K562 (cell line): ENCODE data around the gene REM2. TPM values are rescaled to one million over a fixed set of nuclear protein-coding genes. Genes with fewer than 3 reads are reported as not detected.
A peak's percentile ranks its signal among the peaks of the same experiment; 100 is the strongest.

ENCODE experiments used
- ATF1 ChIP-seq, 2 experiments: fragments of 450-650 bp in 1 of 2; IDR thresholded peaks; 2 replicates each; pipeline ENCODE4 v1.6.1; 2016; ENCODE audit warnings: missing compliant biosample characterization in 1 of 2, missing genetic modification characterization in 1 of 2
- BACH1 ChIP-seq: fragments of 200-800 bp; sonication (Bioruptor generic); IDR thresholded peaks from 2 replicates; pipeline ENCODE4 v1.6.1; 2016; ENCODE audit warnings: missing genetic modification characterization, missing compliant biosample characterization
- BRCA1 ChIP-seq, 2 experiments: fragments of 450-650 bp in 1 of 2; sonication (generic) in 1 of 2; formaldehyde crosslinking in 1 of 2; IDR thresholded peaks; 2 replicates each; pipeline versions ENCODE4 v1.5.0 to v1.6.1; 2017 to 2020; ENCODE audit warnings: mild to moderate bottlenecking in 1 of 2, missing genetic modification reagents in 1 of 2
- CHD1 ChIP-seq: fragments of 200-600 bp; sonication (generic); IDR thresholded peaks from one replicate; pipeline ENCODE4 v1.6.1; 2012; ENCODE audit warnings: mild to moderate bottlenecking, moderate library complexity, low read length, inconsistent platforms
- FOXA3 ChIP-seq, 2 experiments: fragments of 450-650 bp in 1 of 2; sonication (generic) in 1 of 2; formaldehyde crosslinking; IDR thresholded peaks in 1 of 2; conservative IDR thresholded peaks in 1 of 2; 2 replicates each; pipeline versions ENCODE4 v1.4.0 to v1.8.0; 2020 to 2022; ENCODE audit warnings: mild to moderate bottlenecking in 2 of 2, missing genetic modification reagents in 1 of 2
- HNRNPLL ChIP-seq: fragments of 200-400 bp; formaldehyde crosslinking; IDR thresholded peaks from 2 replicates; pipeline ENCODE4 v1.6.1; 2017; ENCODE audit warnings: low read length, low read depth, mild to moderate bottlenecking; ENCODE audit not compliant: poor library complexity, severe bottlenecking
- KDM4B ChIP-seq, 2 experiments: fragments of 450-650 bp in 1 of 2; sonication (generic) in 1 of 2; IDR thresholded peaks; 2 replicates each; pipeline ENCODE4 v1.6.1; 2016 to 2017; ENCODE audit warnings: borderline replicate concordance in 2 of 2, antibody characterized with exemption in 1 of 2, low read depth in 1 of 2, mild to moderate bottlenecking in 1 of 2
- MTA3 ChIP-seq: fragments of 450-650 bp; formaldehyde crosslinking; IDR thresholded peaks from 2 replicates; pipeline ENCODE4 v1.6.1; 2017; ENCODE audit warnings: mild to moderate bottlenecking, borderline replicate concordance
- NCOA6 ChIP-seq: fragments of 450-650 bp; IDR thresholded peaks from 2 replicates; pipeline ENCODE4 v1.6.1; 2017; ENCODE audit warnings: mild to moderate bottlenecking
- NR2C1 ChIP-seq, 2 experiments: fragments of 450-650 bp; IDR thresholded peaks; 2 replicates each; pipeline ENCODE4 v1.6.1; 2017; ENCODE audit warnings: mild to moderate bottlenecking in 2 of 2, antibody characterized with exemption in 1 of 2, inconsistent platforms in 1 of 2, missing compliant biosample characterization in 1 of 2, missing genetic modification characterization in 1 of 2
- POLR2AphosphoS5 ChIP-seq: IDR thresholded peaks from 2 replicates; pipeline ENCODE4 v1.6.1; 2011; ENCODE audit warnings: mild to moderate bottlenecking, low read depth, low read length, moderate library complexity; ENCODE audit not compliant: control insufficient read depth, insufficient read depth
- PPARD ChIP-seq: fragments of 250-450 bp; sonication (Bioruptor Pico); IDR thresholded peaks from 2 replicates; pipeline ENCODE4 v1.8.0; 2022; ENCODE audit warnings: inconsistent platforms, mild to moderate bottlenecking, moderate library complexity
- SP1 ChIP-seq: sonication (generic); formaldehyde crosslinking; IDR thresholded peaks from 2 replicates; pipeline ENCODE4 v1.8.1; 2022; ENCODE audit warnings: mild to moderate bottlenecking, missing genetic modification reagents
- TBL1XR1 ChIP-seq, 2 experiments: IDR thresholded peaks; 2 replicates each; pipeline ENCODE4 v1.6.1; 2012; ENCODE audit warnings: improper control_type of control experiment in 2 of 2, low read length in 2 of 2, mild to moderate bottlenecking in 1 of 2
- TCF3 ChIP-seq: sonication (generic); formaldehyde crosslinking; IDR thresholded peaks from 2 replicates; pipeline ENCODE4 v1.4.0; 2020; ENCODE audit warnings: mild to moderate bottlenecking, missing genetic modification reagents
- XRCC5 ChIP-seq: fragments of 200-400 bp; formaldehyde crosslinking; IDR thresholded peaks from 2 replicates; pipeline ENCODE4 v1.6.1; 2017; ENCODE audit warnings: low read depth, mild to moderate bottlenecking, low read length
- ZNF444 ChIP-seq: fragments of 250-450 bp; sonication (Bioruptor Pico); IDR thresholded peaks from 2 replicates; pipeline ENCODE4 v1.4.0; 2020; ENCODE audit warnings: mild to moderate bottlenecking, moderate library complexity
- polyA plus RNA-seq, 8 experiments: library from polyadenylated mRNA; depleted of rRNA in 4 of 8; stranded (reverse) in 5 of 8; unstranded in 3 of 8; fragments of >200 nt; fragmentation: Nextera tagmentation in 2 of 8; fragmentation: Illumina TruSeq in 1 of 8; extraction: Ambion mirVana in 2 of 8; extraction: Trizol in 1 of 8; gene quantifications; 2 replicates each; pipeline versions ENCODE4 v1.2.1 to v1.2.3, GENCODE V29; 2011 to 2014; ENCODE audit warnings: inconsistent platforms in 1 of 8, missing spikeins in 1 of 8
- total RNA-seq, 7 experiments: library from RNA; depleted of rRNA in 6 of 7; stranded (reverse); fragments of >200 nt in 6 of 7; fragmentation: Illumina TruSeq in 2 of 7; extraction: Trizol in 2 of 7; gene quantifications; 2 replicates each; pipeline versions ENCODE4 v1.2.1 to v1.2.3, GENCODE V29; 2011 to 2021; ENCODE audit warnings: low replicate concordance in 1 of 7
- TF ChIP-seq, protein P1 (sequence below): sonication (generic); formaldehyde crosslinking; IDR thresholded peaks from 2 replicates; pipeline ENCODE4 v1.9.0; 2022; ENCODE audit warnings: mild to moderate bottlenecking, missing genetic modification reagents
- TF ChIP-seq, protein P2 (sequence below): fragments of 450-650 bp; IDR thresholded peaks from 2 replicates; pipeline ENCODE4 v1.6.1; 2017; ENCODE audit warnings: antibody characterized with exemption
- TF ChIP-seq, protein P3 (sequence below): sonication (generic); formaldehyde crosslinking; IDR thresholded peaks from 2 replicates; pipeline ENCODE4 v1.8.1; 2023; ENCODE audit warnings: mild to moderate bottlenecking, missing genetic modification reagents, moderate library complexity

Gene REM2
- total and polyA plus RNA-seq, 9 of the 15 experiments (the other 6 are each of a cell fraction or from before 2014, with no cell fraction given) = 0.18 to 1.0 (median 0.38) TPM

DNA sequence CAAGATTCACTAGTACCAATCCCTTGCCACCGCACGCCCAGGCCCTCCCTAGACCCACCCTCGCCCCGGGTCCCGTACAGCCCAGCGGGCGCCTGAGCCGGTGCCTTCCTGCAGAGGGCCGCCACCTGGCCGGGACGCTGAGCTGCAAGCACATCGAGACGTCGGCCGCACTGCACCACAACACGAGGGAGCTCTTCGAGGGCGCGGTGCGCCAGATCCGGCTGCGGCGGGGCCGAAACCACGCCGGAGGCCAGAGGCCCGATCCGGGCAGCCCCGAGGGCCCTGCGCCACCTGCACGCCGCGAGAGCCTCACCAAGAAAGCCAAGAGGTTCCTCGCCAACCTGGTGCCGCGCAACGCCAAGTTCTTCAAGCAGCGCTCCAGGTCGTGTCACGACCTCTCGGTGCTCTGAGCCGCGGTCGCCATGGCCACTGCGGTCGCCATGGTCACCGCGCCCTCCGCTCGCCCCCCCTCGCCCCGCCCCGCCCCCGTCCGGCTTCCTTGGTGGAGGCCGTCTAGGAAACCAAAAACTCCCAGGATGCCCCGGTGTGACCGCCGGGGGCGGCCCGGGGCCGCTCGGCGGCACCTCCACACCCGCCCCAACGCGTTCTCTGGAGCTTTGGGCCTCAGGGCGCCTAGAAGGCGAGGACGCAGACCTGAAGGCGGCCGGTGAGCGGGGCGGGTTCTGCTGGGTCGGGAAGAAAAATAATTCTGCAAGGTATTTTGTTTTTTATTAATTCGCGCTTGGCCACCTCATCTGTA is 3.7 kb downstream of the REM2 start (continued):
- TF ChIP-seq MTA3 (peak; percentile 65; the same call in 1 of the 2 replicates), FOXA3 (CRISPR knock-in tag; conservative IDR thresholded peaks at IDR 0.05 in 1 of 2, IDR thresholded peaks at IDR 0.05 in 1 of 2) (peak in 1 of 2 experiments; percentile 27; a peak in 1 of 4 replicates), XRCC5 (peak; percentile 27; the same call in 1 of the 2 replicates), CHD1 (peak; percentile 75), PPARD (CRISPR knock-in tag) (no peak), KDM4B (IDR thresholded peaks at IDR 0.05; ENCODE audit: borderline replicate concordance in 2 of 2, low read depth in 1 of 2) (peak in 1 of 2 experiments; percentile 19; a peak in 1 of 4 replicates), POLR2AphosphoS5 (peak; percentile 62; the same call in 1 of the 2 replicates), HNRNPLL (peak; percentile 67), ZNF444 (no peak), ATF1 (CRISPR knock-in tag; IDR thresholded peaks at IDR 0.05) (no peak), ATF1 (tag; IDR thresholded peaks at IDR 0.05) (peak; percentile 22; the same call in 1 of the 2 replicates), SP1 (CRISPR knock-in tag) (0 out of 2 replicates have a peak, but pooled peaks have one; percentile 31), TCF3 (CRISPR knock-in tag) (0 out of 2 replicates have a peak, but pooled peaks have one; percentile 18), NCOA6 (peak; percentile 81), NR2C1 (IDR thresholded peaks at IDR 0.05) (no peak), NR2C1 (tag; IDR thresholded peaks at IDR 0.05) (peak; percentile 38; the same call in 1 of the 2 replicates), BACH1 (tag) (no peak), BRCA1 (IDR thresholded peaks at IDR 0.05) (no peak), BRCA1 (CRISPR knock-in tag; IDR thresholded peaks at IDR 0.05) (peak; percentile 98), TBL1XR1 (IDR thresholded peaks at IDR 0.05; ENCODE audit: low read length in 2 of 2) (no peak)
- TF ChIP-seq, protein P1, sequence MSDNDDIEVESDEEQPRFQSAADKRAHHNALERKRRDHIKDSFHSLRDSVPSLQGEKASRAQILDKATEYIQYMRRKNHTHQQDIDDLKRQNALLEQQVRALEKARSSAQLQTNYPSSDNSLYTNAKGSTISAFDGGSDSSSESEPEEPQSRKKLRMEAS (CRISPR knock-in tag) = peak; percentile 98
- TF ChIP-seq, protein P2, sequence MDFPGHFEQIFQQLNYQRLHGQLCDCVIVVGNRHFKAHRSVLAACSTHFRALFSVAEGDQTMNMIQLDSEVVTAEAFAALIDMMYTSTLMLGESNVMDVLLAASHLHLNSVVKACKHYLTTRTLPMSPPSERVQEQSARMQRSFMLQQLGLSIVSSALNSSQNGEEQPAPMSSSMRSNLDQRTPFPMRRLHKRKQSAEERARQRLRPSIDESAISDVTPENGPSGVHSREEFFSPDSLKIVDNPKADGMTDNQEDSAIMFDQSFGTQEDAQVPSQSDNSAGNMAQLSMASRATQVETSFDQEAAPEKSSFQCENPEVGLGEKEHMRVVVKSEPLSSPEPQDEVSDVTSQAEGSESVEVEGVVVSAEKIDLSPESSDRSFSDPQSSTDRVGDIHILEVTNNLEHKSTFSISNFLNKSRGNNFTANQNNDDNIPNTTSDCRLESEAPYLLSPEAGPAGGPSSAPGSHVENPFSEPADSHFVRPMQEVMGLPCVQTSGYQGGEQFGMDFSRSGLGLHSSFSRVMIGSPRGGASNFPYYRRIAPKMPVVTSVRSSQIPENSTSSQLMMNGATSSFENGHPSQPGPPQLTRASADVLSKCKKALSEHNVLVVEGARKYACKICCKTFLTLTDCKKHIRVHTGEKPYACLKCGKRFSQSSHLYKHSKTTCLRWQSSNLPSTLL = no peak
- TF ChIP-seq, protein P3, sequence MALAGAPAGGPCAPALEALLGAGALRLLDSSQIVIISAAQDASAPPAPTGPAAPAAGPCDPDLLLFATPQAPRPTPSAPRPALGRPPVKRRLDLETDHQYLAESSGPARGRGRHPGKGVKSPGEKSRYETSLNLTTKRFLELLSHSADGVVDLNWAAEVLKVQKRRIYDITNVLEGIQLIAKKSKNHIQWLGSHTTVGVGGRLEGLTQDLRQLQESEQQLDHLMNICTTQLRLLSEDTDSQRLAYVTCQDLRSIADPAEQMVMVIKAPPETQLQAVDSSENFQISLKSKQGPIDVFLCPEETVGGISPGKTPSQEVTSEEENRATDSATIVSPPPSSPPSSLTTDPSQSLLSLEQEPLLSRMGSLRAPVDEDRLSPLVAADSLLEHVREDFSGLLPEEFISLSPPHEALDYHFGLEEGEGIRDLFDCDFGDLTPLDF (CRISPR knock-in tag) = peak; percentile 76; the same call in 1 of the 2 replicates
